ENCODE results near the gene DESI2.

GRCh38 chr1:244755673-244756072 is 102.7 kb downstream of the DESI2 start:
- TF ChIP-seq, protein P1, sequence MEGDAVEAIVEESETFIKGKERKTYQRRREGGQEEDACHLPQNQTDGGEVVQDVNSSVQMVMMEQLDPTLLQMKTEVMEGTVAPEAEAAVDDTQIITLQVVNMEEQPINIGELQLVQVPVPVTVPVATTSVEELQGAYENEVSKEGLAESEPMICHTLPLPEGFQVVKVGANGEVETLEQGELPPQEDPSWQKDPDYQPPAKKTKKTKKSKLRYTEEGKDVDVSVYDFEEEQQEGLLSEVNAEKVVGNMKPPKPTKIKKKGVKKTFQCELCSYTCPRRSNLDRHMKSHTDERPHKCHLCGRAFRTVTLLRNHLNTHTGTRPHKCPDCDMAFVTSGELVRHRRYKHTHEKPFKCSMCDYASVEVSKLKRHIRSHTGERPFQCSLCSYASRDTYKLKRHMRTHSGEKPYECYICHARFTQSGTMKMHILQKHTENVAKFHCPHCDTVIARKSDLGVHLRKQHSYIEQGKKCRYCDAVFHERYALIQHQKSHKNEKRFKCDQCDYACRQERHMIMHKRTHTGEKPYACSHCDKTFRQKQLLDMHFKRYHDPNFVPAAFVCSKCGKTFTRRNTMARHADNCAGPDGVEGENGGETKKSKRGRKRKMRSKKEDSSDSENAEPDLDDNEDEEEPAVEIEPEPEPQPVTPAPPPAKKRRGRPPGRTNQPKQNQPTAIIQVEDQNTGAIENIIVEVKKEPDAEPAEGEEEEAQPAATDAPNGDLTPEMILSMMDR (IDR thresholded peaks at IDR 0.05): no peak
- no peak for TF ChIP-seq POLR2A (IDR thresholded peaks at IDR 0.05)
